H9 (cell line): ENCODE results near the gene SLC17A3. TPM values are rescaled to one million over a fixed set of nuclear protein-coding genes. Genes with fewer than 3 reads are reported as not detected.

Experiments
- DNase-seq: peaks from one replicate; pipeline ENCODE4 v3.0.0-alpha.2; 2017
- H2AFZ ChIP-seq: one replicate; pipeline ENCODE4 v1.6.1; 2013; ENCODE audit warnings: mild to moderate bottlenecking, low read length, control low read depth, moderate library complexity
- H2AK5ac ChIP-seq: 2 replicates; pipeline ENCODE4 v1.6.1; 2013; ENCODE audit warnings: low read length, control low read depth, mixed read lengths; ENCODE audit not compliant: insufficient read length
- H2BK120ac ChIP-seq: one replicate; pipeline ENCODE4 v1.6.1; 2013; ENCODE audit warnings: low read depth, mild to moderate bottlenecking, low read length, control low read depth, inconsistent platforms; ENCODE audit not compliant: poor library complexity, severe bottlenecking
- H2BK12ac ChIP-seq: 2 replicates; pipeline ENCODE4 v1.6.1; 2013; ENCODE audit warnings: low read length, control low read depth, mixed read lengths, low read depth; ENCODE audit not compliant: insufficient read length
- H2BK15ac ChIP-seq: 2 replicates; pipeline ENCODE4 v1.6.1; 2013; ENCODE audit warnings: low read depth, low read length, control low read depth
- H2BK20ac ChIP-seq: one replicate; pipeline ENCODE4 v1.6.1; 2013; ENCODE audit warnings: low read depth, mild to moderate bottlenecking, low read length, control low read depth, inconsistent platforms; ENCODE audit not compliant: poor library complexity, severe bottlenecking
- H2BK5ac ChIP-seq: 2 replicates; pipeline ENCODE4 v1.6.1; 2013; ENCODE audit warnings: low read length, control low read depth, mixed read lengths; ENCODE audit not compliant: insufficient read length
- H3K14ac ChIP-seq: 2 replicates; pipeline ENCODE4 v1.6.1; 2013; ENCODE audit warnings: low read length, control low read depth; ENCODE audit not compliant: insufficient read depth
- H3K18ac ChIP-seq: 2 replicates; pipeline ENCODE4 v1.6.1; 2013; ENCODE audit warnings: low read depth, mild to moderate bottlenecking, mixed read lengths, low read length, control low read depth; ENCODE audit not compliant: insufficient read length
- H3K23ac ChIP-seq: 2 replicates; pipeline ENCODE4 v1.6.1; 2013; ENCODE audit warnings: low read length, control low read depth, mixed read lengths, low read depth; ENCODE audit not compliant: insufficient read length
- H3K23me2 ChIP-seq: 2 replicates; pipeline ENCODE4 v1.6.1; 2013; ENCODE audit warnings: low read depth, mild to moderate bottlenecking, mixed read lengths, low read length, control low read depth; ENCODE audit not compliant: insufficient read length, poor library complexity, severe bottlenecking
- H3K27ac ChIP-seq: 2 replicates; pipeline ENCODE4 v1.5.1; 2013; ENCODE audit warnings: low read length, control low read depth, mixed read lengths, low read depth; ENCODE audit not compliant: insufficient read length
- H3K27me3 ChIP-seq: 2 replicates; pipeline ENCODE4 v1.6.1; 2013; ENCODE audit warnings: low read length, control low read depth, inconsistent platforms; ENCODE audit not compliant: insufficient read depth
- H3K4ac ChIP-seq: 2 replicates; pipeline ENCODE4 v1.6.1; 2013; ENCODE audit warnings: low read depth, mild to moderate bottlenecking, control low read depth, inconsistent platforms, low read length, moderate library complexity
- H3K4me1 ChIP-seq: 2 replicates; pipeline ENCODE4 v1.6.1; 2013; ENCODE audit warnings: low read length, control low read depth, inconsistent platforms; ENCODE audit not compliant: insufficient read depth
- H3K4me2 ChIP-seq: 2 replicates; pipeline ENCODE4 v1.6.1; 2013; ENCODE audit warnings: low read length, control low read depth, mixed read lengths; ENCODE audit not compliant: insufficient read length, insufficient read depth
- H3K56ac ChIP-seq: 2 replicates; pipeline ENCODE4 v1.6.1; 2013; ENCODE audit warnings: low read depth, mild to moderate bottlenecking, mixed read lengths, low read length, control low read depth; ENCODE audit not compliant: insufficient read length
- H3K79me1 ChIP-seq: 2 replicates; pipeline ENCODE4 v1.6.1; 2013; ENCODE audit warnings: low read depth, mild to moderate bottlenecking, moderate library complexity, low read length, control low read depth, inconsistent platforms; ENCODE audit not compliant: insufficient read depth, poor library complexity, severe bottlenecking
- H3K79me2 ChIP-seq: 2 replicates; pipeline ENCODE4 v1.6.1; 2013; ENCODE audit warnings: low read length, control low read depth, inconsistent platforms; ENCODE audit not compliant: insufficient read depth
- H3K9ac ChIP-seq: 2 replicates; pipeline ENCODE4 v1.6.1; 2013; ENCODE audit warnings: low read length, control low read depth, mixed read lengths; ENCODE audit not compliant: insufficient read length; ENCODE audit errors: extremely low read depth
- H3K9me3 ChIP-seq: one replicate; pipeline ENCODE4 v1.6.1; 2013; ENCODE audit warnings: low read depth, low read length, inconsistent platforms; ENCODE audit not compliant: control insufficient read depth
- H3T11ph ChIP-seq: one replicate; pipeline ENCODE4 v1.6.1; 2013; ENCODE audit warnings: mild to moderate bottlenecking, low read length, control low read depth, inconsistent platforms
- H4K20me1 ChIP-seq: one replicate; pipeline ENCODE4 v1.6.1; 2013; ENCODE audit not compliant: control insufficient read depth, insufficient read length, insufficient read depth
- H4K5ac ChIP-seq: 2 replicates; pipeline ENCODE4 v1.6.1; 2013; ENCODE audit warnings: low read depth, mild to moderate bottlenecking, mixed read lengths, low read length, control low read depth; ENCODE audit not compliant: insufficient read length
- H4K8ac ChIP-seq: replicated peaks from 2 replicates; pipeline ENCODE4 v1.6.1; 2013; ENCODE audit warnings: low read length, control low read depth, mixed read lengths, low read depth; ENCODE audit not compliant: insufficient read length
- H4K91ac ChIP-seq: 2 replicates; pipeline ENCODE4 v1.6.1; 2013; ENCODE audit warnings: low read depth, mild to moderate bottlenecking, moderate library complexity, mixed read lengths, low read length, control low read depth; ENCODE audit not compliant: insufficient read length
- H3K27ac Mint-ChIP-seq, 3 experiments: 2 replicates in 2 of 3; 3 replicates in 1 of 3; pipeline ENCODE4 v1.8.0; 2020 to 2021; ENCODE audit warnings: mixed read lengths in 3 of 3, mild to moderate bottlenecking in 1 of 3, moderate library complexity in 1 of 3
- H3K27me3 Mint-ChIP-seq: 2 replicates; pipeline ENCODE4 v1.8.0; 2021; ENCODE audit warnings: low read depth, mild to moderate bottlenecking, moderate library complexity, mixed read lengths
- H3K36me3 Mint-ChIP-seq, 3 experiments: 2 replicates in 2 of 3; 3 replicates in 1 of 3; pipeline ENCODE4 v1.8.0; 2020 to 2021; ENCODE audit warnings: low read depth in 3 of 3, mixed read lengths in 3 of 3; ENCODE audit not compliant: insufficient read depth in 1 of 3
- H3K4me1 Mint-ChIP-seq, 2 experiments: 2 replicates each; pipeline ENCODE4 v1.8.0; 2020; ENCODE audit warnings: mixed read lengths in 2 of 2
- H3K4me3 Mint-ChIP-seq, 2 experiments: 2 replicates in 1 of 2; 3 replicates in 1 of 2; pipeline ENCODE4 v1.8.0; 2020 to 2021; ENCODE audit warnings: mild to moderate bottlenecking in 2 of 2, mixed read lengths in 2 of 2, moderate library complexity in 1 of 2
- H3K9me3 Mint-ChIP-seq, 2 experiments: 2 replicates in 1 of 2; 3 replicates in 1 of 2; pipeline ENCODE4 v1.8.0; 2020; ENCODE audit warnings: mild to moderate bottlenecking in 2 of 2, mixed read lengths in 2 of 2, moderate library complexity in 1 of 2
- WGBS: extraction: QIAGEN DNeasy Blood & Tissue Kit; methylation state at CpG from one replicate; pipeline ENCODE4 v1.1.7; 2013; ENCODE audit warnings: missing lambda C conversion rate, low lambda C conversion rate, mixed read lengths; ENCODE audit not compliant: insufficient read length; ENCODE audit errors: extremely low coverage; 5-methylcytosine and 5-hydroxymethylcytosine counted together
- total RNA-seq: library from RNA; stranded (reverse); gene quantifications from 2 replicates; pipeline ENCODE4 v1.2.1, GENCODE V29; 2021
- TF ChIP-seq, protein P1 (sequence below): fragments of 200-600 bp; sonication (generic); conservative IDR thresholded peaks from 3 replicates; pipeline ENCODE4 v1.8.0; 2021; ENCODE audit warnings: antibody characterized with exemption, mild to moderate bottlenecking

The SLC17A3 gene
- total RNA-seq, 1 experiment from 2014 or later: not detected

DNA sequence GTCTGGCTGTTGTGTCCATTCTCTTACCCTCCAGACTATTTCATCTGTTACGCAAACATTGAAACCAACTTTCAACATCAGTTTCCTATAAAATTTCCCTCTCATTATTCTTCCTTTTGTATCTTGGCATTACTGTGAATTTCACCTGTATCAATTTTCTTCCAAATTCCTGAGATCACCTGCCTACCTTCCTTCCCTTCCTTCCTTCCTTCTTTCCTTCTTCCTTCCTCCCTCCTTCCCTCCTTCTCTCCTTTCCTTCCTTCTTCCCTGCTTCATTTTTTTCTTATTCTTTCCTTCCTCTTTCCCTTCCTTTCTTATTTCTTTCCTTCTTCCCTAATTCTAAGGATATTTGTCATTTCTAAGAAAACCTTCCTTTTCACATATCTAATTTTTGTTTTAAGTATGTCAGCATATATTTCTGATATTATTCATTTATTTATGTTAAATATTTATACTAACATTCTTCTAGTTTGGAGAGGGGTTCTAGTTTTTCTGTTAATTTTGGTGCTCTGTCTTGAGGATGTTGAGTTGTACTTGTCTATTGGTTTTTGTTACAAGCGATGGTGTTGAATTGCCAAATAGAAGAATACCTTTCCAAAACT, 4.8 kb upstream of the SLC17A3 start:
- Histone ChIP-seq H3K14ac (no peak overlapping the region), H3K23ac (no peak overlapping the region), H3K9ac (no peak overlapping the region), H2AK5ac (no peak overlapping the region), H3K18ac (no peak overlapping the region), H3K79me1 (no peaks in the 10 kb centered on the region), H2BK20ac (no peak overlapping the region), H4K5ac (no peak overlapping the region), H3K27me3 (no peaks in the 10 kb centered on the region), H2BK12ac (no peak overlapping the region), H3K9me3 (no peaks in the 10 kb centered on the region), H3K79me2 (no peaks in the 10 kb centered on the region), H2BK120ac (no peak overlapping the region), H3K4me1 (no peaks in the 10 kb centered on the region), H3K23me2 (no peaks in the 10 kb centered on the region), H3K4ac (no peak overlapping the region), H3K27ac (no peak overlapping the region), H3K4me2 (no peak overlapping the region), H4K20me1 (no peaks in the 10 kb centered on the region), H3T11ph (no peak overlapping the region), H2AFZ (no peak overlapping the region), H4K91ac (no peak overlapping the region), H3K56ac (no peak overlapping the region), H2BK5ac (no peak overlapping the region), H2BK15ac (no peak overlapping the region), H4K8ac (no peak overlapping the region)
- TF ChIP-seq, protein P1, sequence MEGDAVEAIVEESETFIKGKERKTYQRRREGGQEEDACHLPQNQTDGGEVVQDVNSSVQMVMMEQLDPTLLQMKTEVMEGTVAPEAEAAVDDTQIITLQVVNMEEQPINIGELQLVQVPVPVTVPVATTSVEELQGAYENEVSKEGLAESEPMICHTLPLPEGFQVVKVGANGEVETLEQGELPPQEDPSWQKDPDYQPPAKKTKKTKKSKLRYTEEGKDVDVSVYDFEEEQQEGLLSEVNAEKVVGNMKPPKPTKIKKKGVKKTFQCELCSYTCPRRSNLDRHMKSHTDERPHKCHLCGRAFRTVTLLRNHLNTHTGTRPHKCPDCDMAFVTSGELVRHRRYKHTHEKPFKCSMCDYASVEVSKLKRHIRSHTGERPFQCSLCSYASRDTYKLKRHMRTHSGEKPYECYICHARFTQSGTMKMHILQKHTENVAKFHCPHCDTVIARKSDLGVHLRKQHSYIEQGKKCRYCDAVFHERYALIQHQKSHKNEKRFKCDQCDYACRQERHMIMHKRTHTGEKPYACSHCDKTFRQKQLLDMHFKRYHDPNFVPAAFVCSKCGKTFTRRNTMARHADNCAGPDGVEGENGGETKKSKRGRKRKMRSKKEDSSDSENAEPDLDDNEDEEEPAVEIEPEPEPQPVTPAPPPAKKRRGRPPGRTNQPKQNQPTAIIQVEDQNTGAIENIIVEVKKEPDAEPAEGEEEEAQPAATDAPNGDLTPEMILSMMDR: no peak
- Mint-ChIP-seq H3K4me3 (no peak overlapping the region), H3K36me3 (no peaks in the 10 kb centered on the region), H3K4me1 (no peaks in the 10 kb centered on the region), H3K9me3 (no peaks in the 10 kb centered on the region), H3K27me3 (peaks cover 9% of the 10 kb centered on the region), H3K27ac (no peak overlapping the region)
- no CpG with 5 or more reads among the region's 2 CpGs for WGBS
- DNase-seq: no peak
